HG02852 (cell line): ENCODE measurements around the gene SP110.
"Not testable (repeated sequence)": the region's sequence is repeated elsewhere in the genome, so short reads cannot be mapped to it uniquely, and the experiment has no call there.

Source experiments
- ATAC-seq: cut with Tn5 transposase; IDR thresholded peaks from one replicate; pipeline ENCODE4 v1.9.1; 2021; ENCODE audit warnings: mild to moderate bottlenecking, moderate library complexity; ENCODE audit not compliant: unreplicated experiment

The SP110 gene

DNA sequence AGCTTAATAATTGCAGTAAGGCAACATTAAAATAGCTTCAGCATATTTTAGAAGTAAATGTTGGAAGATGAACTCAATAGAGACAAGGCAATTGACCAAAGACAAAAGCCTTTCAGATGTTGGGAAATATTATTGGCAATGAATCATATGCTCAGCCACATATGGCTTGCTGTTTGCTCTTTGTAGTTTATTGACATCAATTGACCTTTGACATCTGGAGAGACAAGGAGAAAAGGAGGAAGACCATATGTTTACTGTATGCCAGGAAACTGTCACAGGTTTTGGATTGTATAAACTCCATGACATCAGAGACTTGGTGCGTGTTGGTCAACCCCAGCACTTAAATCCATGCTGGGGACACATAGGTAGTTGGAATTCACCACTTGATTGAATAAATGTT is 90.4 kb downstream of the SP110 start:
- ATAC-seq = no peak

DNA sequence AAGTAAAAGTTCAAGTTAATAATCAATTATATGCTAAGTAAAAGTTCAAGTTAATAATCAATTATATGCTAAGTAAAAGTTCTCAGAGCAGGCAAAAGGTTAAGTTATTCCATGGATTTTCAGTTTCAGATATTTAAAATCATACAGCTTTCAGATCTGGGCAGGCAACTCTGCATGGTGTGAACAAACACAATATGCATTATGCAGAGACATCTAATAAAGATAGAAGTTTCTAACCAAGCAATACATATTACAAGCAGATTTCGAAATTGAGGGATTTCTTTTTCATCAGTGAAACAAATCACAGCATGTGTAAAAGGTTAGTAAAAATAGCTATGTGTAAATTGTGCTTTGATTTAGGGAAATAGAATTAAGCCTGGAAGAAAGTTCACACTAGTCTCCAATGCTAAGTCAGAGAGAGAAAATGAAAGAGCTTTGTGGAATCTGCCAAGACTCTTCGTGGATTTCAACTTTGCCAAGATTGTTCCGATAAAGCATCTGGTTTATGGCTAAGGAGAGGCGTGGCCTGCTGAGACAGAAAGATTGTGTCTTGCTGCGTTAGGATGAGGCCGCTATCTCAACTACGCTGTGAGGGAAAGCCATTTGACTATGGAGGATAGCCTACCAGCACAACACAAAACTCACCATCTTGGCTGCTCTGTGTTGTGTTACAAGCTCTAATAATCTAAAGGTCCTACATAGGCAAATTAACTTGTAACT is 91.0 kb downstream of the SP110 start:
- ATAC-seq = no peak

DNA sequence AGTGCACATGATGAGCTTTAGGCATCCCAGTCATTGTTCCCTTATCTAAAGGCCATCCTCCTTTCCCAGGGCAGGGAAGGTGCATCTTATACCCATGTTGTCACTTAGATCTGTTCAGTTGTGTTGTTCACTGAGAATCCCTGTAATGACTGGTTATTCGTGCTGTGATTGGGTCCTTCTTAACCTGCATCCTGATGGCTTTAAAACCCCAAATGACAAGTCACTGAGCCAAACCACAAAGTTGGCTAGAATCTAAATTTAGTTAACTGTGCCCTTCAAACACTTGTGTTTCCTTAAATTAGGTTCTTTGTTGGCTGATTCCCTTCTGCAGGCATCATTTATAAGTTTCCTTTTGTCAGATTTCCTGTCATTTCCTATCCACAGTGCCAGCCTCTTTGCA is 92.6 kb downstream of the SP110 start:
- no peak for ATAC-seq

DNA sequence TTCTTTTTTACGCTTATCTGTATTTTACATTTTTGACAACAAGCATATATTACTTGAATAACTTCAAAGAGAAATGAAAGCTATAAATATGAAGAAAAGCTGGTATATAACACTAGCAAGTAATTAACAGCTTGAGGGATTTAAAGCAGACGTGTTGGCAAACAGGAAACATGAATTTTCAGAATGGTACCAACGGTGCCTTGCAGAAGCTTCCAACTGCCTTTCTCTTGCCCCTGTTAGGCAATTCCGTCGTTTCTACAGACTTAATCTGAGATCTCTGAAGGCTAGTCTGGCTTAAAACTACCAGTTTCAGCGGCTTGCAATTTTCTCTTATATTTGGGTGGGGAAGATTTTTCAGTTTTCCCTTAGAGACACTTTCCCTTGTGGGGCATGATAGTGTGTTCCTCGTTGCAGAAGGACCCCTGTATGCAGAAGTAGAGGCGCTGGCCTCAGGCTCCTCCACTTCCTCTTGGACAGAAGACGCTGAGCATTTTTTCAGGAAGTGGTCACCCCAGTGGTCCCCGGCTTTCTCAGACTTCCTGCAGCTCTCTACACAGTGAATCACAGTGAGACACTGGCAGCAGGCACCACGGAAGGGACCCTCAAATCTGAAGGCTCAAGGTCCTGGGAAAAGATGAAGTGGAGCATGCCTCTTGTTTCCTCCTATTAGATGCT is 94.9 kb downstream of the SP110 start:
- peak; percentile 73 for ATAC-seq

DNA sequence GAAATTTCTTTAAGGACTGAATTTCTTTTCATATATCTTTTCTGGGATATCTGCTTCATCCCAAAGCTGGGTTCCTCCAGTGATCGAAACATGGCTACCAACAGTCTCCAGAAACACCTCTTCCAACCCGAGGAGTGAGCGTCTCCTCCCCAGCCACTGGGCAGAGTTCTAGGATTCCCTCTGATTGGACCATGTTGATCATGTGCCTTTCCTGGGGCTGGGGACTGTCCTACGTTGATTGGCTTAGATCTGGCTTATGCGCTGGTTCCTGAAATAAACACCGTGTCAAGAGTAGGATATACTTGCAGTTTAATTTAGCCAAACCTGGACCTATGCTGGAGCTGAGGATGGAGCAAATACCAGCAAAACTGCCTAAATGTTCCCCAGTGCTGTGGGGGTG is 95.5 kb downstream of the SP110 start:
- no peak for ATAC-seq

DNA sequence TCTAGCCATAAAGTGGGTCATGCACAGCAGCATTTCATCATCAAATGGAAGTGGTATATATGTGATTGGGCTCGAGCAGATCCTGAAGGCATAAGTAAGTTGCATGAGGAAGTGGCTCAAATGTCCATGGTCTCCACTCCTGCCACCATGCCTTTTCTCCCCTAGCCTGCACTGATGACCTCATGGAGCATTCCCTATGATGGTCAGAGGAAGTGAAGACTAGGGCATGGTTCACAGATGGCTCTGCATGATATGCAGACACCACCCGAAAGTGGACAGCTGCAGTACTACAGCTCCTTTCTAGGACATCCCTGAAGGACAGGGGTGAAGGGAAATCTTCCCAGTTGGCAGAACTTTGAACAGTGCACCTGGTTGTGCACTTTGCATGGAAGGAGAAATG is 99.4 kb downstream of the SP110 start:
- not testable (repeated sequence) for ATAC-seq

DNA sequence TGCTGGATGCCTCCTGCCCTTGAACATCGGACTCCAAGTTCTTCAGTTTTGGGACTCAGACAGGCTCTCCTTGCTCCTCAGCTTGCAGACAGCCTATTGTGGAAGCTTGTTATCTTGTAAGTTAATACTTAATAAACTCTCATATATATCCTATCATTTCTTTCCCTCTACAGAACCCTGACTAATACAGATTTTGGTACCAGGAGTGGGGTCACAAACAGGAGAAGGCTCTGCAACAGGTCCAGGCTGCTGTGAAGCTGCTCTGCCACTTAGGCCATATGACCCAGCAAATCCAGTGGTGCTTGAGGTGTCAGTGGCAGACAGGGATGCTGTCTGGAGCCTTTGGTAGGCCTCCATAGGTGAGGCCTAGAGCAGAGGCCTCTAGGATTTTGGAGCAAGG is 100.0 kb downstream of the SP110 start:
- ATAC-seq = not testable (repeated sequence)
